Liver (tissue), 9 donors: ENCODE data around the gene PPM1A. TPM values are rescaled to one million over a fixed set of nuclear protein-coding genes. Genes with fewer than 3 reads are reported as not detected.

Experiments used
- DNase-seq: peaks from one replicate; pipeline ENCODE4 v3.0.0-alpha.2; 2017; ENCODE audit warnings: low spot score
- H3K27ac ChIP-seq, 2 donors: one replicate each; pipeline ENCODE4 v1.7.0; 2013; ENCODE audit warnings: inconsistent platforms in 2 of 2, low read length in 2 of 2, control low read depth in 1 of 2, low read depth in 1 of 2, mild to moderate bottlenecking in 1 of 2
- H3K27me3 ChIP-seq, 4 donors: one replicate each; pipeline versions ENCODE4 v1.6.1 to v1.7.0; 2013; ENCODE audit warnings: low read length in 3 of 4, inconsistent platforms in 1 of 4, mild to moderate bottlenecking in 1 of 4, moderate library complexity in 1 of 4; ENCODE audit not compliant: control insufficient read depth in 4 of 4, insufficient read depth in 4 of 4
- H3K36me3 ChIP-seq, 4 donors: one replicate each; pipeline versions ENCODE4 v1.6.1 to v1.7.0; 2013; ENCODE audit warnings: low read length in 3 of 4, mild to moderate bottlenecking in 3 of 4, low read depth in 1 of 4, moderate library complexity in 1 of 4; ENCODE audit not compliant: control insufficient read depth in 4 of 4, insufficient read depth in 3 of 4
- H3K4me1 ChIP-seq, 4 donors: one replicate each; pipeline versions ENCODE4 v1.6.1 to v1.7.0; 2013; ENCODE audit warnings: low read length in 3 of 4, mild to moderate bottlenecking in 3 of 4, moderate library complexity in 1 of 4; ENCODE audit not compliant: control insufficient read depth in 4 of 4, insufficient read depth in 4 of 4
- H3K4me3 ChIP-seq, 3 donors: one replicate each; pipeline versions ENCODE4 v1.6.1 to v1.7.0; 2013; ENCODE audit warnings: low read length in 3 of 3, control low read depth in 1 of 3, low read depth in 1 of 3, mild to moderate bottlenecking in 1 of 3
- H3K9ac ChIP-seq, 2 donors: one replicate each; pipeline ENCODE4 v1.7.0; 2013; ENCODE audit warnings: low read length in 2 of 2, mild to moderate bottlenecking in 2 of 2, moderate library complexity in 2 of 2, control low read depth in 1 of 2, low read depth in 1 of 2
- H3K9me3 ChIP-seq, 4 donors: one replicate each; pipeline versions ENCODE4 v1.6.1 to v1.7.0; 2013; ENCODE audit warnings: low read length in 3 of 4; ENCODE audit not compliant: control insufficient read depth in 4 of 4
- EGR1 ChIP-seq, 2 donors: IDR thresholded peaks; 2 replicates each; pipeline ENCODE4 v1.6.1; 2016 to 2018; ENCODE audit warnings: antibody characterized with exemption in 2 of 2, low read depth in 2 of 2
- FOXA1 ChIP-seq: IDR thresholded peaks from 2 replicates; pipeline ENCODE4 v1.6.1; 2016; ENCODE audit warnings: antibody characterized with exemption
- FOXA2 ChIP-seq: IDR thresholded peaks from 2 replicates; pipeline ENCODE4 v1.6.1; 2016; ENCODE audit warnings: antibody characterized with exemption
- GABPA ChIP-seq, 2 donors: IDR thresholded peaks in 1 of 2; conservative IDR thresholded peaks in 1 of 2; 2 replicates each; pipeline ENCODE4 v1.6.1; 2016; ENCODE audit warnings: antibody characterized with exemption in 2 of 2, mild to moderate bottlenecking in 1 of 2, moderate library complexity in 1 of 2
- HNF4A ChIP-seq, 2 donors: conservative IDR thresholded peaks; 2 replicates each; pipeline ENCODE4 v1.6.1; 2016; ENCODE audit warnings: antibody characterized with exemption in 2 of 2, mild to moderate bottlenecking in 2 of 2
- HNF4G ChIP-seq: IDR thresholded peaks from 2 replicates; pipeline ENCODE4 v1.6.1; 2016; ENCODE audit warnings: antibody characterized with exemption
- JUND ChIP-seq, 2 donors: IDR thresholded peaks; 2 replicates each; pipeline ENCODE4 v1.6.1; 2016; ENCODE audit warnings: antibody characterized with exemption in 2 of 2
- NR2F2 ChIP-seq: IDR thresholded peaks from 2 replicates; pipeline ENCODE4 v1.6.1; 2016; ENCODE audit warnings: antibody characterized with exemption
- RAD21 ChIP-seq, 2 donors: IDR thresholded peaks; 2 replicates each; pipeline ENCODE4 v1.6.1; 2016; ENCODE audit warnings: antibody characterized with exemption in 2 of 2, mild to moderate bottlenecking in 2 of 2
- RXRA ChIP-seq, 2 donors: IDR thresholded peaks; 2 replicates each; pipeline ENCODE4 v1.6.1; 2017 to 2018; ENCODE audit warnings: antibody characterized with exemption in 2 of 2, mild to moderate bottlenecking in 1 of 2
- SP1 ChIP-seq: IDR thresholded peaks from 2 replicates; pipeline ENCODE4 v1.6.1; 2018; ENCODE audit warnings: antibody characterized with exemption, mild to moderate bottlenecking
- TAF1 ChIP-seq: conservative IDR thresholded peaks from 2 replicates; pipeline ENCODE4 v1.6.1; 2016; ENCODE audit warnings: antibody characterized with exemption, mild to moderate bottlenecking
- YY1 ChIP-seq: IDR thresholded peaks from 2 replicates; pipeline ENCODE4 v1.6.1; 2016; ENCODE audit warnings: antibody characterized with exemption, mild to moderate bottlenecking
- polyA plus RNA-seq, 2 donors: library from polyadenylated mRNA; stranded (reverse) in 1 of 2; unstranded in 1 of 2; fragments of 200-250 nt in 1 of 2; fragments of >200 nt in 1 of 2; fragmentation: Nextera tagmentation in 1 of 2; extraction: Ambion mirVana in 1 of 2; gene quantifications; one replicate each; pipeline versions ENCODE4 v1.2.1 to v1.2.3, GENCODE V29; 2013 to 2015
- total RNA-seq, 2 donors: library from RNA; depleted of rRNA; stranded (reverse); fragments of >200 nt; gene quantifications; one replicate each; pipeline ENCODE4 v1.2.3, GENCODE V29; 2014
- TF ChIP-seq, protein P1 (sequence below): IDR thresholded peaks from 2 replicates; pipeline ENCODE4 v1.6.1; 2016; ENCODE audit warnings: antibody characterized with exemption, mild to moderate bottlenecking
- TF ChIP-seq, protein P2 (sequence below): IDR thresholded peaks from 2 replicates; pipeline ENCODE4 v1.6.1; 2016; ENCODE audit warnings: antibody characterized with exemption
- TF ChIP-seq, protein P3 (sequence below): IDR thresholded peaks from 2 replicates; pipeline ENCODE4 v1.6.1; 2016; ENCODE audit warnings: antibody characterized with exemption
- TF ChIP-seq, protein P4 (sequence below): IDR thresholded peaks from 2 replicates; pipeline ENCODE4 v1.6.1; 2016; ENCODE audit warnings: antibody characterized with exemption
- TF ChIP-seq, protein P5 (sequence below): fragments of 150-350 bp; IDR thresholded peaks from 2 replicates; pipeline ENCODE4 v1.5.1; 2017; ENCODE audit warnings: improper control_type of control experiment, low read depth, low read length; ENCODE audit not compliant: missing input control
- donor health status: healthy.
- donor health status: healthy.
- donor health status: healthy.
- donor health status: healthy.
- donor health status: healthy.

The PPM1A gene
- total and polyA plus RNA-seq, 4 donors, result 23.0 to 43.2 (median 29.5) TPM

DNA sequence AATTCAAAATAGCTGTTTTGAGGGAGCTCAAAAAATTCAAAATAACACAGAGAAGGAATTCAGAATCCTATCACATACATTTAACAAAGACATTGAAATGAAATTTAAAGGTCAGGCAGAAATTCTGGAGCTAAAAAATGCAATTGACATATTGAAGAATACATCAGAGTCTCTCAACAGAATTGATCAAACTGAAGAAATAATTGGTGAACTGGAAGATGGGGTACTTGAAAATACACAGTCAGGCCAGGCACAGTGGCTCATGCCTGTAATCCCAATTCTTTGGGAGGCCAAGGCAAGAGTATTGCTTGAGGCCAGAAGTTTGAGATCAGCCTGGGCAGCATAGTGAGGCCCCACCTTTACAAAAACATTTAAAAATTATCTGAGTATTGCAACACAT lies 49.7 kb upstream of the PPM1A start:
- TF ChIP-seq, protein P1, sequence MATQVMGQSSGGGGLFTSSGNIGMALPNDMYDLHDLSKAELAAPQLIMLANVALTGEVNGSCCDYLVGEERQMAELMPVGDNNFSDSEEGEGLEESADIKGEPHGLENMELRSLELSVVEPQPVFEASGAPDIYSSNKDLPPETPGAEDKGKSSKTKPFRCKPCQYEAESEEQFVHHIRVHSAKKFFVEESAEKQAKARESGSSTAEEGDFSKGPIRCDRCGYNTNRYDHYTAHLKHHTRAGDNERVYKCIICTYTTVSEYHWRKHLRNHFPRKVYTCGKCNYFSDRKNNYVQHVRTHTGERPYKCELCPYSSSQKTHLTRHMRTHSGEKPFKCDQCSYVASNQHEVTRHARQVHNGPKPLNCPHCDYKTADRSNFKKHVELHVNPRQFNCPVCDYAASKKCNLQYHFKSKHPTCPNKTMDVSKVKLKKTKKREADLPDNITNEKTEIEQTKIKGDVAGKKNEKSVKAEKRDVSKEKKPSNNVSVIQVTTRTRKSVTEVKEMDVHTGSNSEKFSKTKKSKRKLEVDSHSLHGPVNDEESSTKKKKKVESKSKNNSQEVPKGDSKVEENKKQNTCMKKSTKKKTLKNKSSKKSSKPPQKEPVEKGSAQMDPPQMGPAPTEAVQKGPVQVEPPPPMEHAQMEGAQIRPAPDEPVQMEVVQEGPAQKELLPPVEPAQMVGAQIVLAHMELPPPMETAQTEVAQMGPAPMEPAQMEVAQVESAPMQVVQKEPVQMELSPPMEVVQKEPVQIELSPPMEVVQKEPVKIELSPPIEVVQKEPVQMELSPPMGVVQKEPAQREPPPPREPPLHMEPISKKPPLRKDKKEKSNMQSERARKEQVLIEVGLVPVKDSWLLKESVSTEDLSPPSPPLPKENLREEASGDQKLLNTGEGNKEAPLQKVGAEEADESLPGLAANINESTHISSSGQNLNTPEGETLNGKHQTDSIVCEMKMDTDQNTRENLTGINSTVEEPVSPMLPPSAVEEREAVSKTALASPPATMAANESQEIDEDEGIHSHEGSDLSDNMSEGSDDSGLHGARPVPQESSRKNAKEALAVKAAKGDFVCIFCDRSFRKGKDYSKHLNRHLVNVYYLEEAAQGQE, result no peak
- TF ChIP-seq NR2F2 (no peak), JUND (IDR thresholded peaks at IDR 0.05) (no peak), RXRA (IDR thresholded peaks at IDR 0.05) (no peak), TAF1 (no peak), SP1 (no peak), YY1 (no peak), FOXA2 (no peak), HNF4G (no peak), RAD21 (IDR thresholded peaks at IDR 0.05) (no peak), FOXA1 (no peak), EGR1 (IDR thresholded peaks at IDR 0.05; ENCODE audit: low read depth in 2 of 2) (no peak), GABPA (IDR thresholded peaks at IDR 0.05 in 1 of 2, conservative IDR thresholded peaks at IDR 0.05 in 1 of 2) (no peak), HNF4A (conservative IDR thresholded peaks at IDR 0.05) (no peak)
- TF ChIP-seq, protein P2, sequence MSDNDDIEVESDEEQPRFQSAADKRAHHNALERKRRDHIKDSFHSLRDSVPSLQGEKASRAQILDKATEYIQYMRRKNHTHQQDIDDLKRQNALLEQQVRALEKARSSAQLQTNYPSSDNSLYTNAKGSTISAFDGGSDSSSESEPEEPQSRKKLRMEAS, result no peak
- TF ChIP-seq, protein P3, sequence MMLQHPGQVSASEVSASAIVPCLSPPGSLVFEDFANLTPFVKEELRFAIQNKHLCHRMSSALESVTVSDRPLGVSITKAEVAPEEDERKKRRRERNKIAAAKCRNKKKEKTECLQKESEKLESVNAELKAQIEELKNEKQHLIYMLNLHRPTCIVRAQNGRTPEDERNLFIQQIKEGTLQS, result no peak
- TF ChIP-seq, protein P4, sequence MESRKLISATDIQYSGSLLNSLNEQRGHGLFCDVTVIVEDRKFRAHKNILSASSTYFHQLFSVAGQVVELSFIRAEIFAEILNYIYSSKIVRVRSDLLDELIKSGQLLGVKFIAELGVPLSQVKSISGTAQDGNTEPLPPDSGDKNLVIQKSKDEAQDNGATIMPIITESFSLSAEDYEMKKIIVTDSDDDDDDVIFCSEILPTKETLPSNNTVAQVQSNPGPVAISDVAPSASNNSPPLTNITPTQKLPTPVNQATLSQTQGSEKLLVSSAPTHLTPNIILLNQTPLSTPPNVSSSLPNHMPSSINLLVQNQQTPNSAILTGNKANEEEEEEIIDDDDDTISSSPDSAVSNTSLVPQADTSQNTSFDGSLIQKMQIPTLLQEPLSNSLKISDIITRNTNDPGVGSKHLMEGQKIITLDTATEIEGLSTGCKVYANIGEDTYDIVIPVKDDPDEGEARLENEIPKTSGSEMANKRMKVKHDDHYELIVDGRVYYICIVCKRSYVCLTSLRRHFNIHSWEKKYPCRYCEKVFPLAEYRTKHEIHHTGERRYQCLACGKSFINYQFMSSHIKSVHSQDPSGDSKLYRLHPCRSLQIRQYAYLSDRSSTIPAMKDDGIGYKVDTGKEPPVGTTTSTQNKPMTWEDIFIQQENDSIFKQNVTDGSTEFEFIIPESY, result no peak
- TF ChIP-seq, protein P5, sequence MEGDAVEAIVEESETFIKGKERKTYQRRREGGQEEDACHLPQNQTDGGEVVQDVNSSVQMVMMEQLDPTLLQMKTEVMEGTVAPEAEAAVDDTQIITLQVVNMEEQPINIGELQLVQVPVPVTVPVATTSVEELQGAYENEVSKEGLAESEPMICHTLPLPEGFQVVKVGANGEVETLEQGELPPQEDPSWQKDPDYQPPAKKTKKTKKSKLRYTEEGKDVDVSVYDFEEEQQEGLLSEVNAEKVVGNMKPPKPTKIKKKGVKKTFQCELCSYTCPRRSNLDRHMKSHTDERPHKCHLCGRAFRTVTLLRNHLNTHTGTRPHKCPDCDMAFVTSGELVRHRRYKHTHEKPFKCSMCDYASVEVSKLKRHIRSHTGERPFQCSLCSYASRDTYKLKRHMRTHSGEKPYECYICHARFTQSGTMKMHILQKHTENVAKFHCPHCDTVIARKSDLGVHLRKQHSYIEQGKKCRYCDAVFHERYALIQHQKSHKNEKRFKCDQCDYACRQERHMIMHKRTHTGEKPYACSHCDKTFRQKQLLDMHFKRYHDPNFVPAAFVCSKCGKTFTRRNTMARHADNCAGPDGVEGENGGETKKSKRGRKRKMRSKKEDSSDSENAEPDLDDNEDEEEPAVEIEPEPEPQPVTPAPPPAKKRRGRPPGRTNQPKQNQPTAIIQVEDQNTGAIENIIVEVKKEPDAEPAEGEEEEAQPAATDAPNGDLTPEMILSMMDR, result no peak
- no peaks in the 10 kb centered on the region for H3K27me3 ChIP-seq
- H3K27ac ChIP-seq, result no peak overlapping the region
- H3K36me3 ChIP-seq, result no peaks in the 10 kb centered on the region
- no peaks in the 10 kb centered on the region for H3K9me3 ChIP-seq
- DNase-seq, result no peak
- H3K4me3 ChIP-seq, result no peak overlapping the region
- H3K9ac ChIP-seq, result no peak overlapping the region
- no peaks in the 10 kb centered on the region for H3K4me1 ChIP-seq
